GM21786 (cell line): ENCODE measurements around the gene EPB41L1.

Experiments
- ATAC-seq: cut with Tn5 transposase; IDR thresholded peaks from one replicate; pipeline ENCODE4 v1.9.1; 2021; ENCODE audit not compliant: unreplicated experiment

The EPB41L1 gene

DNA sequence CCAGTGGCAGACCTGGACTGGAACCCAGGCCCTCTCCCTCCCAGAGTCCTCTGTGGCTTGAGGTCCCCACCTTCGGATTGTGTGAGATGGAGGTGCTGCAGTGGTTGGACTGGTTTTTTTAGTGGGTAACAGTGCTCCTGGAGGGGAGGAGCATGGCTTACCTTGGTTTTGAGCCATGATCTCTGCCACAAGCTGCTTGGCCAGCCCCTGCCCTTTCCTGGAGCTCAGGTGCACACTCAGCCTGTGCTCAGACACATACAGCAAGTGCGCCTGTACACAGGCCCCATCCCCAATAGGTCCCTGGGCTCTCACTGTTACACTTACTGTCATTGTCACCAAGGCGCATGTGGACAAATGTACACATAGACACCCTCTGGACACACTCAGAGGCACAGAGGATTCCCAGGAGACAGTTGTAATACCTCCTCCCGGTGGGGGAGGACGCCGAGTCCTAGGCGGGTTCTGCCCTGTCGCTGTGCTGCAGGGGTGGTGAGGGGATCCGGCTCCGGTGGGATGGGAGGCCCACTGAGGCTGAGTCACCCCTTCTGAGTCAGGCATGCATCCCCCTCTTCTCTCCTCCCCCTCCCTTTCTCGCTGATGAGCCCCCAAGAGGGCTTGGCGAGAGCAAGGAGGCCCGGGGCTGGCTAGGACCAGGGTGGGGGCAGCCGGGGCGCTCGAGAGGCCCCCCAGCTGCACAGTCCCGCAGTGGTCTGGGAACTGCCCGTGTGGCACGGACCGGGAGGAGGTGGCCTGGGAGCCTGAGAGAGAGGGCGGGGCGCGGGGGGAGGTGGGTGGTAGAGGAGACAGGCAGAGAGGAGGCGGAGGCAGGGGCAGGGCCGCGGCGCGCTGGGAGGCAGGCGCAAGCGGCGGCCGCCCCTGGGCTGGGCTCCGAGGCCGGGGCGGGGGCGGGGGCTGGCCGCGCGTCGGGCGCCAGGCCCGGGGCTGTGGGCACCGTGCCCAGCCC is 522 bp upstream of the EPB41L1 start:
- no peak for ATAC-seq

DNA sequence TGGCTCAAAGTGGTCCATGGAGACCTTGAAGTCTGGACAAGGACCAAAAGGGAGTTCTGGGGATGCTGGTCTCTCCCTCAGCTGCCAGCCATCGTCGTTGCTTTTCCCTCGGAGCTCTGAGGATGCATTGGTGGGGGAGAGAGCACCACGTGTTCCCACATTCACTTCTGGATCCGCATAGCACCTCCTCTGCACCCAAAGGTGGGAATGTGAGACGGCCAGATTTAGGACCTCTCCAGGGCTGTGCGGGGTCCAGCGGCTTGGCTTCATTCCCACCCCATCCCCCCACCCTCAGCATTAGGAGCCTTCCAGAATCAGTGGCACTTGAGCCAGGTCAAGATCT is 1.1 kb downstream of the EPB41L1 start:
- ATAC-seq: no peak

DNA sequence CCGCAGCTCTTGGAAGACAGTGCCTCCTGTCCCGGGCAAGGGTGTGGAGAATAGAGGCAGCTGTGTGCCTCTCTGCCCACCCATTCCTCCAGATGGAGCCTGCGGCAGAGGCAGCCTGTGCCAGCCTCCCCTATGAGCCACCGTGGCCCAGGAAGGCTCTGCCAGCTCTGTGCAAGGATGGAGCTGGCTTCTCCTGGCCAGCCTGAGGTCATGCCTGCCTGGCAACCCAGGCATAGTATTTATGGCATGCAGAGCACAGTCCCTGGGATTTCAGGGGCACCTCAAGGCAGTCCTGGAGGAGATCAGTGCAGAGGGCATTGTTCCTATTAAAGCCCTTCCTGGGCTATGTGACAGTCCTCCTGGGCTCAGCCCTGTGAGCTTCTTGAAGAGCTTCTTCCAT is 1.5 kb downstream of the EPB41L1 start:
- ATAC-seq: no peak

DNA sequence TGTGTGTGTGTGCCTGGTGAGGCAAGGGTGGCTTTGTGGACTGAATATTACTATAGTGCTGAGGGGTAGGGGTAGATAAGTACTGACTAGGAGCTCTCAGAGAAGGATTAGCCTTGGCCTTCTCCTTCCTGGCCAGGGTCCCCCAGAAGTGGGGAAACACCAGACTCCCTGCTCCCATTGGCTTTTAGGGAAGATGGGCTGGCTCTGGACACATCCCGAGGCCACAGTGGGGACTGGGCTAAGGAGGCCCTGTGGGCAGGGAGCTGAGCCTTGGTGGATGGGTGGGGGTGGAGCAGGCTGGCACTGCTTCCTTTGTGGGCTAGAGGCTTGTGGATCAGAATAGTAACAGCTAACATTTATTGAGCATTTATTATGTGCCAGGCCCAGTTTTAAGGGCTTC is 3.1 kb downstream of the EPB41L1 start:
- no peak for ATAC-seq

DNA sequence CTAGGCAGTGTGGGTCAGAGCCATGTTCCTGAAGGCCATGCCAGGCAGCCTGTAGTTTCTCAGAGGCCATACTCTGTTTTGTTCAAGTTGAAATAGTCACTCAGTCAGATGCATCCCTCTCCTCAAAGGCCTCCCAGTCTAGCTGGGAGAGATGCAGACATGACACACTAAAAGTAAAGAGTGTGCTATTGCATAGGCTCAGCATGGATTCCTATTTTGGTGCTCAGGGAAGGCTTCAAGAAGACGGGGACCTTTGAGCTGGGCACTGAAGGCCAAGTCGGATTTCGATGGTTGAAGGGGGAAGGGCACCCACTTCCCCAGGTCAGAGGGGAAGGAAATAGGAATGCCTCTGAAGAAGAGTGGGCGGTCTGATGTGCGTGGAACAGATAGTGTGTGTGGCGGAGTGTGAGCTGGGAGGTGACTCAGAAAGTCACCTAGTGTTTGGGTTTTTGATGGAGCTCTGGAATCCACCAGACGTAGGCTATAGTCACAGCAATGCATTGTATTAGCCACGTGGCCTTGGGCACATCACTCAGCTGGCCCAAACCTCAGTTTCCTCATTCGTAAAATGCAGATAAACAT is 3.7 kb downstream of the EPB41L1 start:
- no peak for ATAC-seq

DNA sequence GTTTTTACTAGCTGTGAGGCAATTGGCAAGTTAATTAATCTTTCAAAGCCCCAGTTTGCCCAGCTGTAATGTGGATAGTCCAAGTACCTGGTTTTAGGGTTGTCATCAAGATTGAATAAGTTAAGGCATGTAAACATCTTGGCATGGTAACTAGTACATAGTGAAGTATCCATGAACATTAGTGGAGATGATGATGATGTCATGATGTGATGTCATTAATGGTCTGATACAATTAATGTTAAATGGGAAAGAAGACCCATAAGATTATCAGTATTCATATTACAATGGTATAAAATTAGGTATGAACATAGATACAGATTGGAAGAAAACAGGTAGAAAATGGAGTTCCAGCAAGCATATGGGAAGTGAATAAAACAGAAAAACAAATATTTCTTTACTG is 5.3 kb downstream of the EPB41L1 start:
- no peak for ATAC-seq

DNA sequence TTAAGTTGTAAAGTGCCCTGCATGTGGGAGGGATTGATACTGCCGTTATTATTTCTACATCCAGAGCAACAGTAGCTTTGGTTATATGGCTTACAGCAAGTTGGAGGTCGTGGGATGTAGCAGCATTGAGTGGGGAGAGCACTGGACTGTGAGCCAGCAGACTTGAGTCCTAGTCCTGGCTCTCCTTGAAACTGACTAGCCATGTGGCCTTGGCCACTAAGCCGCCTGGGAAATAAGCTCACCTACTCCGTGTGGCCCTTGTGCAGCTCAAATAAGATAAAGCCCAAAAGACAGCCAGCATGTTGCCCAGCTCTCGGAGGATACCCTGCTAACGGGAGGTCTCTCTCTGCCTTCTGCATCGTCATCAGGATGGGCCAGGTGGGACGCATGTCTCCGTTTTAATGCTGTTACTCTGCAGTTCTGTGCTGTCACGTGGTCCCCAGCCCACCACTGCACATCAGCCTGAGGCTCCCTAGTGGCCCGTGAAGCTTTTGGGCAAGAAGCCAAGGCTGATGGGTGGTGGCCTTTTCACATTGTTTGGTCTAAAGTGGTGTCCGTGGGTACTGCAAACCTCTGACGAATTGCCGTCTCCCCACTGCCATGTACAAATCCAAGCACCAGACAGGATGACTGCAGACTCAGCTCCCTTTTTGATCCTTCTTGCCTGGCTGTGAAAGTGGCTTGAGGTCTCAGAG is 7.9 kb downstream of the EPB41L1 start:
- no peak for ATAC-seq

DNA sequence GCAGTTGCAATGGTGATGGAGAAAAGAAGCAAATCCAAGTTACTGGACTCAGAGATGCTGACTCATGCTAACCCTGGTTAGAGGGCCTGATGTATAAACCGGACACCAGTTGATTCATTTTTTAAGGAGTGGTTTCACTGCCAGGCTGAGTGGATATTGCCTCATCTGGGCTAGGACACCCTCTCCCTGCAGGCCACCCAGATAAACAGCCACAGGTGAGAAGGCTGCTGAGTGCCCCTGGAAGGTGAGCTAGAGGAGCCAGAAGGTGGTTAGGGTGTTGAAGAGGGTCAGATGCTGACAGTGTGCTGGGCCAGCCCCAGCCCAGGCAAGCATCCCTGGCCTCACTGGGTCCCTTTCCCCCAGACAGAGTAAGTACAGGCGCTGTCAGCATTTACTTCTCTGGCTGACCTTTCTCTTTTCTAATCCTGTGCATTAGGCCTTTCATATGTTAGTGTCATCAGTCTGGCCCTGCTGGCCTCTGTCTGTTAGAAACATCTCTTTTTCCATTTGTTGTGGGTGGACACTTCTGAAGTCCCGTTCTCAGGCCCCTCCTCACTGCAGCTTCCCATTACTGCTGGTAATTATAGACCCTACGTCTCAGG is 13.5 kb downstream of the EPB41L1 start:
- ATAC-seq: no peak

DNA sequence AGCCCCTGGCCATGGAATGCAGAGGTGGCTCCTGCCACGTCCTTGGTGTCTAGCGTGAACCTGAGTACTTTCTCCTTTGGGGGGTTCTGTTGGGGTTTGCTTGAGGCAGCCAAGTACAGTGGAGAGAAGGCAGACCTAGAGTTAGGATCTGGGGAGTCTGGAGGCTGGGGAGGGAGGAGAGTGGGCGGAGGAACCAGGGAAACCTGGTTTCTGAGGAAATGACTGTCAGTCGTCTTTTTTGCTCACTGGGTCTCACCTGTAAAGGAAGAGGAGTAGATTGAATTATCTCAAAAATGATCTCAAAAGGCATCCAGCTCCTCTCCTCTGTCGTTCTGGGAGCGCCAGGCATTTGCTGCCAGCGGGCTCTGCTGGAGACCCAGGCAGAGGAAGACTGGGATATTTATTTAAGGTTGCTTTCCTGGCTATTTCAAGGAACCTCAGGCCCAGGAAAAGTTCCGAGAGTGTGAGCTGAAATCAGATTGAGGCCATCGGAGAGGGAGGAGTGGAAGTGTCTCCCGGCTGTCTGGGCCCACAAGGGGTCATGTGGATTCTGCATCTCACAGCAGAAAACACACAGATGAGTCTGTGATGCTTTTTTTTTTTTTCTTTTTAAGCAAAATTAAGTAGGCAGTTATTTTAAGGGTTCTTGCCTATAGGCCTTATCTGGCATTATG is 16.1 kb downstream of the EPB41L1 start:
- ATAC-seq: no peak

DNA sequence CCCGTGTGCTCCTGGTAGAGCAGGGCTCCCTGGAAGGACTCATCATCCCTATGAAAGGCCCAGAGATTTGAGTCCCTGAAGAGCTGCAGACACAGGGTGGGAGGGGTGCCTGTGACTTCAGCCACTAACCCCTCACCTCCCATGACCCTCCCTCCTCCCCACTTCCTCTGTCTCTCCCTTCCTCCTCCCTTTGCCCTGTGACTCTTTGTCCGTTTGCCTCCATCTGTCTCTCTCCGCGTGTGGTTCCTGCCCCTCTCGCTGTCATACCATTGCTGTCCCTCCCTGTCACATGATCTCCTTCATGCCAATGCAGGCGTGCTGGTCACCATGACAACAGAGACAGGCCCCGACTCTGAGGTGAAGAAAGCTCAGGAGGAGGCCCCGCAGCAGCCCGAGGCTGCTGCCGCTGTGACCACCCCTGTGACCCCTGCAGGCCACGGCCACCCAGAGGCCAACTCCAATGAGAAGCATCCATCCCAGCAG is 19.0 kb downstream of the EPB41L1 start:
- no peak for ATAC-seq

DNA sequence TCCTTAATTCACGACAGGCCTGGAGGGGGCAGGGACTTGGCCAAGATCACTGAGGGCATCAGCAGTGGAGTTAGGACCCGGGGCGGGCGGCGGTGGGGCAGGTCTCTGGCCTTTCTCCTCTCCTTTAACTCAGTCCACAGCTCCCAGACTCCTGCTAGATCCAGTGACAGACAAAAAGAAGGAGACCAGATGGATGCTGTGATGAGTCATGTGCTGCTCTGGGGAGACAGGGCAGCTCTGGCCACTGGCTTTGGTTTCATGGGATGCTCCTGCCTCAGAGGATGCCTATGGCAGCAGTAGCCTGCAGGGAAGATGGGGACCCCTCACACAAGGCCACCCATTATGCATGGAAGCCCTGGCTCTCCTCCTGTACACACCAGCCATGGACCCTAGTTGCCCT is 20.5 kb downstream of the EPB41L1 start:
- ATAC-seq: no peak

DNA sequence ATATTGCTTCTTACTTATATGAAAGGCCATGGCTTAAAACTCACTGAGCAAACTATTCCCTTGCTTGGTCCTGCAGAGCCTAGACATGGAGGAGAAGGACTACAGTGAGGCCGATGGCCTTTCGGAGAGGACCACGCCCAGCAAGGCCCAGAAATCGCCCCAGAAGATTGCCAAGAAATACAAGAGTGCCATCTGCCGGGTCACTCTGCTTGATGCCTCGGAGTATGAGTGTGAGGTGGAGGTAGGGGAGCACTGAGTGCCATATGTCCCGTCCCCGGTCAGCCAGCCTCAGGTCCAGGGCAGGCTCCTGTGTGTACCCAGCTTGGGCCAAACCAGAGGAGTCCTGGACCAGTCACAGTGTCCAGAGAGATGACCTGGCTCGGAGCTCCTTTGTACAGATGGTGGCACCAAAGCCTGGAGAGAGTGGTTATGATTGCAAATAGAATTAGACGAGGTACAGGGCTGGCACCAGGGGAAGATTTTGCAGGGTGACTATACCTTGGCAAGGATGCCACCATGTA is 21.0 kb downstream of the EPB41L1 start:
- no peak for ATAC-seq

DNA sequence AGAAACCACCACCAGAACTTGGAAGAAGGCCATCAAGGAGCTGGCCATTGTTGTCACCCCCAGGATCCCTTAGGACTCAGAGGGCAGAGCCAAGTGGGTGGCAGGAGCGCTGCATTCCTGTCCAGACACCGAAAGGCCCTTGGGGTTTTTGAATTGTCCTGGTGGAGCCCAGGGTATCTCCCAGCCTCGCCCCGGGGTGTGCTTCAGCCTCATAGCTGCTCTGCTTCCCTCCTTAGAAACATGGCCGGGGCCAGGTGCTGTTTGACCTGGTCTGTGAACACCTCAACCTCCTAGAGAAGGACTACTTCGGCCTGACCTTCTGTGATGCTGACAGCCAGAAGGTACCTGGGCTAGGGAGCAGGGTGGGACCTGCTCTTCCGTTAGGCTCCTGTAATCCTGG is 23.2 kb downstream of the EPB41L1 start:
- no peak for ATAC-seq

DNA sequence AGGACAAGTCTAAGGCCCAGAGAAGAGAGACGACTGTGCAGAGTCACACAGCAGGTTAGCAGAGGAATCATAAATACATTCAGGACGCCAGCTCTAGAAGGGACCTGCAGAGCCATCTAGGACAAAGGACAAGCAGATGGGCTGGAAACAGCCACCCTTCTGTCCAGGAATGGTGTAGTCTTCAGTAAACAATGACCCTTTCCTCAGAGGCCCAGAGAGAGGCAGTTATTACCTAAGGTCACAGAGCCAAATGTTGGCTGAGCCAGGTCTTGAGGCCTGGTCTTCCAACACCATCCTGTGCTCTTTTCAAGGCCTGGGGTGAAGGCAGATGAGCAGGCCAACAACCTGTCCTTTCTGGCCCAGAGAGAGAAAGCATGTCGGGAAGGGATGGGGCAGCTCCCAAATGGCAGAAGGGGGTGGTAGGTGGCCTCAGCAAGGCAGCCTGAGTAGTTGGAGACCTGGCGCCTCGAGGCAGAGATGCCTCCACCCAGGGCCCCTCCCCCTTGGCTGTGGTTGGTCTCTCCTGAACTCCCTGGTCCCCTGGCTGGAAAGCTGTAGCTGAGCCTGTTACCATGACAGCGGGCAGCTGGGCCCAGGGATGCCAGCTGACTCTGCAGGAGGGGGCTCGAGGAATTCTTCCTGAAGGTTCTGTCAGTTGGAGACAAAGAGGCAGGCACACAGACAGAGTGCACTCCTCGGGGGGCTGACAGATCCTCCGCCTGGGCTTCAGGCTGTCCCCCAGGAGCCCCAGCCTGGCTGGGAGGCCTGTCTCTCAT is 24.8 kb downstream of the EPB41L1 start:
- no peak for ATAC-seq

DNA sequence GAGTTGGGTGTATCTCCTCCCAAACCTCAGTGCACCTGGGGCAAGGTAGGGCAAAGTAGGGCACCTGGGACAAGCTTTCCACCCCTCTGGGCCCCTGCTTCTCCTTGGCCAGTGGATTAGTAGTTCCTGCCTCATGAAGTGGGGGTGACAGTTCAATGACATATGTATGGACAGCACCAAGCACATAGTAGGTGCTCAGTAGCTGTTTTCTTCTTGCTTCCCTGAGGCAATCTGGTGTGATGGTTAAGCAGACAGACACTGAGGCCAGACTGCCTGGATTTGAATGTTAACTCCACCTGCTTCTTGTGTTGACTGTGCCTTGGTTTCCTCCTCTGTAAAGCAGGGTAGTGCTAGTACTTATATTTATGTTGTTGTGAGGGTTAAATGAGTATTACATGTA is 25.8 kb downstream of the EPB41L1 start:
- ATAC-seq: no peak

DNA sequence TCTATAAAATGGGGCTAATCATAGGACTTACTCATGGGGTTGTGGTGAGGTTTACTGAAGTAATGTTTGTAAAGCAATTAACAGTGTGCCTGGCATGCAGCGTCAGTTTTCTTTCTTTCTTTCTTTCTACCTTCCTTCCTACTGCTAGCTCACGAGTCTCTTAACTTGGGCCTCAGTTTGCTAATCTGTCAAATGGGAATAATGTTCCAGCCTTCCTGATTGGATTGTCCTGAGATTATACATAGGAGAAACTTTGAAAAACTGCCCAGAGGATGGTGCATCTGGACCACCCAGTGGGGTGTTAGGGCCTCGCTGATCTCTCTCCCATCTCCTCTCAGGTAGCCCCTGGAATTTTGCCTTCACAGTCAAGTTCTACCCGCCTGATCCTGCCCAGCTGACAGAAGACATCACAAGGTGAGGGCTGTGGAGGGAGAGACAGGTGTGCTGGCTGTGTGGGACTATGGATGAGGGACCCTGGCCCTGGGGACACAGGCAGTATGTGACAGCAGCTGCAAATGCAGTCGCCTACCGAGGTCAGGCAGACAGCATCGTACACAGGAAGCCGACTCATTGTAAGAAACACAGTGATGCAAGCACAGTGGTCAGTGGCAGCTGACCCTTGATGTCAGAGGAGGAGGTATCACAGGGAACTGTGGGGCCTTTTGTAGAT is 27.5 kb downstream of the EPB41L1 start:
- ATAC-seq: no peak

DNA sequence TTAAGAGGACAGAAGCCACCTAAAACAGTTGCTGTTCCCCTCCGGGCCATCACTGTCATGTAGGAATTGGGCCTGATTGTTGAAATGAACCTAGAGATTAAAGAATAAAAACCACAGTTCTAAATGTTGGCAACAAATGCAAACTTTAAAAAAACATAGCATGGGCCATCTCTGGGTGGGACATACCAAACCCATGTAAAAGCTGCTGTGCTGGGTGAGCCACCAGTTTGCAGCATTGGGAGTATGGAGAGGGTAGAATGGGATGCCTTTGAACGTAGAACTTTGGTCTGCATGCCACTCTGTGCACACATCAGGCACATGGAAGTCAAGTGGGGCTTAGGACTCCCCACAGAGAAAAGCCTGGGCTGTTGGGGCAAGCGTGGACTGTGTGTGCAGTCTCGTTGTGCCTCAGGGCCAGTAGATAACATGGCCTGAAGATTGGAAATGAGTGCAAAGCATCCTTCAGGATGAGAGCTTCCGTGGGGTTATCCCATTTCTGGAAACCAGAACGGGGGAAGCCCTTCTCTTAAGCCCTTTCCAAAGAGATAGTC is 28.1 kb downstream of the EPB41L1 start:
- ATAC-seq: no peak

DNA sequence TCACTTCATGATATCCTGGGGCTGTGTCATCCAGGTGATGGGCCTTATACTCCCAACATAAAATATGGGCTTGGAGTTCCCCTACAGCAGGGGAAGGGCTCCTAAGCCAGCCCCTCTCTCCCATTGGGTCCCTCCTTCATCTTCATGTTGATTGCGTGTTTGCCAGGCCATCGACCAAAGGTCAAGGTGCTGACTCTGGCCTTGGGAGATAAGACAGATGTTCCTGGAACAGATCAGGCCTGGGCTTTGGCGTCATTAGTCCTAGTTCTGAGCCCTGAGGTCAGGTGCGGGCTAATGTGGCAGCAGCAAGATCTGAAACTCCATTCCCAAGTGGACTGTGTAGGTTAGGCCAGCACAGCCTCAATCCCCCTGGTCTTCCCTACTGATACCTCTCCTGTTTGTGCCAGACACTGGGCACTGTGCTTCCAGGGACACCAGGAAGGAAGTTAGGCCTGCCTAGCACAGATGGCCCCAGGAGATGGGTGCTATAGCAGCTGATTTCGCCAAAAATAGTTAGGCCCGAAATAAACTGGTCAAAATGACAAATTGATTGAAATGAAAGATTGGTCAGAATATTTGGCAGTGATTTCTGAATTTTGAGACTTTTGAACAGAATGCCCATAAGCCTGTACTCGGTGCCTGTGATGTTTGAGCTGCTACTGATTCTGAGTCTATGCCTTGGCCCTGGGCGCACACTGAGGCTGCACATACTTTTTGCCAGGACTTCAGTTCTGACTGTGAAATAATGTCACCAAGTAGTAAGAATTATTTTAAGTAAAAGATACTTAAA is 28.8 kb downstream of the EPB41L1 start:
- ATAC-seq: no peak
